NCI-H1105 (cell line): ENCODE results near the gene SLC41A2.
A peak's percentile ranks its signal among the peaks of the same experiment; 100 is the strongest.
"Not testable (repeated sequence)": the region's sequence is repeated elsewhere in the genome, so short reads cannot be mapped to it uniquely, and the experiment has no call there.

Source experiments
- DNase-seq: peaks from one replicate; lab custom pipeline; 2025; lab: John Stamatoyannopoulos, UW

The SLC41A2 gene

GRCh38 chr12:104958001-104958804 lies at the start of gene SLC41A2:
SLC41A2 (minus strand) TSS chr12:104958290; CDS start chr12:104928527, 29,763 bp downstream.
- DNase-seq: peak; percentile 77

- no peak for DNase-seq
These were observed 43.4 kb upstream of the SLC41A2 start for GRCh38 chr12:105001476-105001875.

GRCh38 chr12:104999347-104999685 lies 41.2 kb upstream of the SLC41A2 start:
- no peak for DNase-seq

GRCh38 chr12:104998423-104999346 lies 40.6 kb upstream of the SLC41A2 start:
- peak; percentile 95 for DNase-seq

DNA sequence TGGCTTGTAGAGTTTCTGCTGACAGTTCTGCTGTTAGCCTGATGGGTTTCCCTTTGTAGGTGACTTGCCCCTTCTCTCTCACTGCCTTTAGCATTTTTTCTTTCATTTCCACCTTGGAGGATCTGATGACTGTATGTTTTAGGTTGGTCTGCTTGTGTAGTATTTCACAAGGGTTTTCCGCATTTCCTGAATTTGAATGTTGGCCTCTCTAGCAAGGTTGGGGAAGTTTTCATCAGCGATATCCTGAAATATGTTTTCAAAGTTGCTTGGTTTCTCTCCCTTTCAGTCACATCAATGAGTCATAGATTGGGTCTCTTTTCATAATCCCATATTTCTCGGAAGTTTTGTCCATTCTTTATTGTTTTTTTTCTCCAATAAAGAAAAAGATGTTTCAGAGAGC lies 39.5 kb upstream of the SLC41A2 start:
- no peak for DNase-seq

DNA sequence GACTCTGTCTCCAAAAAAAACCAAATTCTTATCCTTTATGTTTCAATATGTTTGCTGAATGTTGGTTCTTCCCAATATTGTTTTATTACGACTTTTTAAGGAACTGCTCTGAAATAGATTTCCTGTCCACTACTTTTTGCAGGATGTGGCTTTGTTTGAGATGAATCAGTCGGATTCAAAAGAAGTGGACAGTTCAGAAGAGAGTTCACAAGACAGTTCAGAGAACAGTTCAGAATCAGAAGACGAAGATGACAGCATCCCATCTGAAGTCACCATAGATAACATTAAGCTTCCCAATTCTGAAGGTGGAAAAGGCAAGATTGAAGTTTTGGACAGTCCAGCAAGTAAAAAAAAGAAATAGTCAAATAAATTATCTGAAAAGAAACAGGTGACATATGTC lies 36.2 kb upstream of the SLC41A2 start:
- no peak for DNase-seq

DNA sequence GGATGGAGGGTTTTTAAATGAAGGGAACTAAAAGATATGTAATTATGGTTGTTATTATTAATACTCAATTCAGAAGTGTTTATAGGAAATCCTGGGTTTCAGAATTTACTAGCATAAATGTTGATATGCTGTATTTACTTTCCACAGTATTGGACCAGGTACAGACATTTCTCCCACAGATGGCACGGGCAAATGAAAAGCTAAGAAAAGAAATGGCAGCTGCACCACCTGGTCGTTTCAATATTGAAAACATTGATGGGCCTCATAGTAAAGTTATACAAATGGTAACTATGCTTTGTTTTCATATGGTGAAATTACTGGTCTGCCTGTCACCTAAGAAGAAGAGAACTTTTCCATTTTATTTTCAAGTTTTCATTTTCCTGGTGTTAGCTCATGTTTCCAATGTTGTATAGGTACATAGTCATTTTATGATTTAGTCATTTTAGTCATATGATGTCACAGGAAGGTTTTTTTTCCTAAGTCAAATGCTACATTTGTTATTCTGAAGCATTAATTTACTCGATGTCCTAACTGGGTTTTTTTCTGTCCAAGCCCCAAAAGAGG lies 33.6 kb upstream of the SLC41A2 start:
- no peak for DNase-seq

DNA sequence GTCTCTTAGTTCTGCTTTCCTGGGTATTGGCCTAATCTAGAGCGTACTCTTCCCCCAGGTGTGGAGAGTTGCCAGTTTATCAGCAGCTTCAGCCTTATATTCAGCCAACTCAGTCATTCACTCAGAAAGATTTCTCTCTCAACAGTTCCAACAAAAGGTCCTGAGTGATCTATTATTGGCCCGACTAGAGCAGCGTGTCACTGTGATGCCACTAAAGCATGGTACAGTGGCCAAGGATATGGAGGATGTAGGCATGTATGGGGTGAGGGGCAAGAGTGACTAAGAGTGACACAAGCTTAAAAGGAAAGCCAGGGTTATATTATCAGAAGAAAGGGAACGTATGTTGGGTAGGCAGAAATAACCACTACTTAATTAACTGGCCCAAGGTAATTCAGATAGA lies 32.9 kb upstream of the SLC41A2 start:
- DNase-seq: no peak

GRCh38 chr12:104986022-104986941 lies 28.2 kb upstream of the SLC41A2 start, which contains the start of gene NOPCHAP1:
NOPCHAP1 (plus strand) TSS chr12:104986316; CDS start chr12:104986353, 37 bp downstream.
- peak; percentile 97 for DNase-seq

GRCh38 chr12:104985206-104985605 lies 27.1 kb upstream of the SLC41A2 start:
- DNase-seq: no peak

DNA sequence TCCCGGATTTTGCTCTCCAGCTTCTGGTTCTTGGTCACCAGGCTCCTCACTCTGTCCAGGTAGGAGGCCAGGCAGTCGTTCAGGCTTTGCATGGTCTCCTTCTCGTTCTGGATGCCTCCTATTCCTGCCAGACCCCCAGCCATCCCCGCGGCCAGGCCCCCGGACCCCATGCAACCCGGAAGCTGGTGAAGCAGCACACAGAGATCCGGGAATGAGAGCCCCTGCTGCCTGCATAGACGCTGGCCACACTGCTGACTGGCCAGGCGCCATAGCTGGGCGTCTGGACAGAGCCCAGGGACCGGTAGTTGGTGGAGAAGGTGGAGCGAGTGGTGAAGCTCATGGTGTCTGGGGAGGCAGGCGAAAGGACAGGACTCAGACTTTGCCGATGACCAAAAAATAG lies 19.6 kb upstream of the SLC41A2 start:
- DNase-seq: not testable (repeated sequence)

GRCh38 chr12:104976703-104977102 lies 18.6 kb upstream of the SLC41A2 start:
- DNase-seq: no peak

GRCh38 chr12:104975587-104976343 lies 17.7 kb upstream of the SLC41A2 start:
- no peak for DNase-seq

DNA sequence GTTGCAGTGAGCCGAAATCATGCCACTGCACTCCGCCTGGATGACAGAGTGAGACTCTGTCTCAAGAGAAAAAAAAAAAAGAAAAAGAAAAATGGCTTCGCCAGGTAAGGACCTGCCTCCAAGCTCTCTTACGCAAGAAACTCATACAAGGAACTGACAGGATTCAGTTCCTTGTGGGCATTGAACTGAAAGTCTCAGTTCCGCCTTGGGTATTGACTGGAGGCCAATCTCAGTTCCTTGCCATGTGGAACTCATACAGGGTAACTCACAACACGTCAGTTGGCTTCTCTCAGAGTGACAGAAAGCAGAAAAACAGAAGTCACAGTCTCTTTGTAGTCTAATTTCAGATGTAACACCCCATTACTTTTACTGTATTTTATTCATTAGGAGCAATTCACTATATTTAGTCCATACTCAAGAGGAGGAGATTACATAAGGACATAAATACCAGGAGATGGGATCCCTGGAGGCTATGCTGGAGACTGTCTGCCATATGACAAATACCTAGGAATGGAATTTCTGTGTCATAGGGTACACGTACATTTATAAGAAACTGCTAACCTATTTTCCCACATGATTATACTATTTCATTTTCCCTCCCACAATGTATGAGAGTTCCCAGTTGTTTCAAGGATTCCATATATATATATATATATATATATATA lies 16.7 kb upstream of the SLC41A2 start:
- no peak for DNase-seq

- DNase-seq: no peak
These were observed 15.2 kb upstream of the SLC41A2 start for GRCh38 chr12:104973250-104973649.

DNA sequence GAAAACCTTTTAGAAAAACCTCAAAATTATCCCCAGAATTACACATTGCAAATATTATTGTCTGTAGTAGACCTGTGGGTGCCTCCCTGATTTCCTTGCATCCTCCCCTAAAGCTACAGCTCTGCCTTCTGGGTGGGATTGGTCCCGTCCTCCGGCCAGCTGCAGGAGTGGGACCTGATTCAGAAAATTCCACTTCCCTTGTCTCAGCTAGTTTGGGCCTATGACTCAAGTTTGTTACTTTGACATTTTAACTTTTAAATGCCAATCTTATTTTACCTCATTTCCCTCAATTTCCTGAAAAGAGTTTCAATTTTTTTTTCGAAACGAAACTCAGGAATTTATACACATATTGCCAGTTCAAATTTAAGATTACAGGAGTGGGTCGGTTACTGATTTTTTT lies 13.2 kb upstream of the SLC41A2 start:
- no peak for DNase-seq

DNA sequence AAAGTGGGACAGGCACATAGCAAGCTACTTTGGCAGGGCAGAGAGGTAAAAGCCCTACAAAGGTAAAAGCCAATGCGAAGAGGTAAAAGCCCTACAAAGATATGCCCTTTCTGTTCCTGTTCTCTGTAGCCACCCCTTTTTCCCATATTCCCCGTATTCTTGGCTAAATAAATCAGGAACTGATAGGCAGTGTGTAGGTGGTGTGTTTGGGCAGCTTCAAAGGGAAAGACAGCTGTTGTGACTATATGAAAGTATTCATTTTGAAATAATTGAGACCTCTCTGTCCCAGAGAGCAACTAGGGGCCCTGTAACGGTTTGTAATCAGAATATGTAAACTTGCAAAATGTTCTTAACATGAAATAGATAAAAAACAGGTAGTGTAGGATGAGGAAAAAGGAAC lies 11.3 kb upstream of the SLC41A2 start:
- no peak for DNase-seq

DNA sequence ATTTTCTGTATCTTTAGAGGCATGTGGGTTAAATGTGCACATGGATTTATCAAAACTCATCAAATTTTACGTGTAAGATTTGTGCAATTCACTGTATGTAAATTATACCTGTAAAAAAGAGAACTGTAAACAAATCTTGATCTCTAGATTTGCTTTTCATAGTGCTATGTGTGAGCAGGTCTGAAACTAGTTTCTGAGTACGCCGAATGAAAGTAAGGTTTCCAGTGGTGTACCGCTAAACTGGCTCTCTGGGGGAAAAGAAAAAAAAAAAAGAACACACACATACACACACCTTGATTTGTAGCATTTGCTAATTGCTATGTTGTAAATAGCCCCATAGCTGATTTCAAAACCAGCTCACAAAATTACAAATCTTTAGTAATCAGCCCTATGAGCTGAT lies 8.6 kb upstream of the SLC41A2 start:
- no peak for DNase-seq

- DNase-seq: no peak
These were observed 6.7 kb upstream of the SLC41A2 start for GRCh38 chr12:104964856-104965205.

DNA sequence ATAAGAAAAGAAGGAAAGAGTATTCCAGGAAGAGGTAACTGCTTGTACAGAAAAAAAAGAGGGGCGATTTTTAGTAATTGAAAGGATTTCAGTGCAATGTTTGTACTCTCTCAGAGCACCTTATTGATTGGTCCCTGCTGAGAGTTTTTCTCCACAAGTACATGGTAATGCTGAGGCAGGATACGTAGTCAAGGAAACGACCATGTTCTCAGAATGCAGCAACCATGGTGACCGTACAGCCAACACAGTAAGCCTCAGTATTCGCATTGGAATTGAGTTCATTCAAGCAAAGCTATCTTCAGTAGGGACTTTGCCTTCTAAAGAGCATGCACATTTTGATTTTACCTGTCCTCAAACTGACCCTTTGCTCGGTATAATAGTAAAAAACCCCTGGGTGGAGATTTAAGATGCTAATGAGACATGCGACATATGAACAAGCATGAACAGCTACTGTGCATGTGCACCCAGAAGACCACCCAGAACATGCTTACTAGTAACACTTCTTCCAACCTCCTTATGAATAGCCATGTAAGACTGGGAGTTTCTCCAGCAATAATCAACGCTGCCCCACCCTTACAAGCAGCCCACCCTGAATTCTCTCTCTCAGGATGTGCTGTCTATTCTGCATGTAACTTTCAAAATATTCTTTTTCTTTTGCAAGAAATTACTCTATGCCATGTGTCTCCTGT lies 6.2 kb upstream of the SLC41A2 start:
- no peak for DNase-seq
